ENCODE results near the gene TMEM198.

Gene TMEM198

DNA sequence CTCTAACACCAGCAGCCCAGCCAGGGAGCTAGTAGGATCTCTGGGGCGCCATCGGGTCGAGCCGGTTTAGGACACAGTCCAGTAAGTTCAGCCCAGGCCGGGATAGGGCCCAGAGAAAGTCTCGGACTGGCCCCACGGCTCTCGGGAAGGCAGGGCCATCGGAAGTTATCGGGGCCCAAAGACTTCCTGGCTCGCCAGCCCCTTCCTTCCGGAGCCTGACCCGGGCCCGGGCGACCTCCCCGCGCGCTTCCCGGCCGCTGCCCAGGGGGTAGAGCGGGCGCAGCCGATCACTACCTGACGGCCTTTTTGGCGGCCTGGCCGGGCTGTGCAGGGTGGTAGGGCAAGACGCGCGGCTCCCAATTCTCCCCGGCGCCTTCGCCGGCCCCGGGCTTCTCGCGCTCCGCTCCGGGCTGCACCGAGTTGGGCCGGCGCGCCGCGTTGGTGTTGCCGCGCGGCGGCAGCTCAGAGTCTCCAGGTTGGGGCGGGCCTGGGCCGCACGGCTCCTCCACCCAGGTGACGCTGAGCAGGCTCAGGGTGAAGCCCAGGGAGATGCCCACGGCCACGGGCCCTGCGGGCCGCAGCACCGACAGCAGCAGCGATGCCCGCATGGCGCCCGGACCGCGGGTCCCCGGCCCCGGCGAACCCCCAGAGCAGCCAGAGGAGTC is 765 bp upstream of the TMEM198 start:
- H3K4me1 ChIP-seq (ENCODE audit: control insufficient read depth in 5 of 5, insufficient read depth in 5 of 5, low read length in 5 of 5): peaks cover 4 to 30% (median 30%) of the 10 kb centered on the region in 5 donors
- peak overlapping the region in 4 of 5 donors; percentile 58 to 77 (median 71) for H3K9ac ChIP-seq (ENCODE audit: low read length in 5 of 5)
- H3K4me3 ChIP-seq (ENCODE audit: low read depth in 1 of 5, low read length in 5 of 5): peak overlapping the region; percentile 50 to 74 (median 63)
- H3K27me3 ChIP-seq (ENCODE audit: control insufficient read depth in 5 of 5, insufficient read depth in 4 of 5, low read length in 5 of 5): peaks cover 0 to 16% (median 7%) of the 10 kb centered on the region in 5 donors
- peak overlapping the region; percentile 54 for H3K27ac ChIP-seq (ENCODE audit: low read depth, low read length)
- peaks cover 0 to 23% (median 16%) of the 10 kb centered on the region in 5 donors for H3K36me3 ChIP-seq (ENCODE audit: control insufficient read depth in 5 of 5, insufficient read depth in 5 of 5, low read length in 5 of 5)
- no peaks in the 10 kb centered on the region for H3K9me3 ChIP-seq (ENCODE audit: control insufficient read depth in 5 of 5, low read length in 5 of 5)

DNA sequence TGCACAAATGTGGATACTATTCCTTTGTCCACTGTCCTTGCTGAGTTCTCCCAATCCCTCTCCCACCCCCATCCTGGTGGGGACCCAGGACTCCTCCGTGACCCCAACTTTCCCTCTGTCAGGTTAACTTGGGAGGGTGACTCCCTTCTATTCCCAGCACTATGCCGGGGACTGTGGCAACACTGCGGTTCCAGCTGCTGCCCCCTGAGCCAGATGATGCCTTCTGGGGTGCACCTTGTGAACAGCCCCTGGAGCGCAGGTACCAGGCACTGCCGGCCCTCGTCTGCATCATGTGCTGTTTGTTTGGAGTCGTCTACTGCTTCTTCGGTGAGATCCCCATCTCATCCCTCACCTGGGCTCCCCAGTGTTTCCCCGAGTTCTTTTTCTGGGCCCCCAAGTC is 739 bp downstream of the TMEM198 start:
- no peaks in the 10 kb centered on the region for H3K9me3 ChIP-seq (ENCODE audit: control insufficient read depth in 5 of 5, low read length in 5 of 5)
- H3K4me3 ChIP-seq (ENCODE audit: low read depth in 1 of 5, low read length in 5 of 5): peak overlapping the region; percentile 54 to 74 (median 63)
- peaks cover 4 to 30% (median 30%) of the 10 kb centered on the region in 5 donors for H3K4me1 ChIP-seq (ENCODE audit: control insufficient read depth in 5 of 5, insufficient read depth in 5 of 5, low read length in 5 of 5)
- H3K27me3 ChIP-seq (ENCODE audit: control insufficient read depth in 5 of 5, insufficient read depth in 4 of 5, low read length in 5 of 5): peaks cover 0 to 16% (median 7%) of the 10 kb centered on the region in 5 donors
- H3K36me3 ChIP-seq (ENCODE audit: control insufficient read depth in 5 of 5, insufficient read depth in 5 of 5, low read length in 5 of 5): peaks cover 0 to 16% (median 13%) of the 10 kb centered on the region in 5 donors
- peak overlapping the region in 1 of 5 donors; percentile 17 for H3K9ac ChIP-seq (ENCODE audit: low read length in 5 of 5)
- no peak overlapping the region for H3K27ac ChIP-seq (ENCODE audit: low read depth, low read length)

DNA sequence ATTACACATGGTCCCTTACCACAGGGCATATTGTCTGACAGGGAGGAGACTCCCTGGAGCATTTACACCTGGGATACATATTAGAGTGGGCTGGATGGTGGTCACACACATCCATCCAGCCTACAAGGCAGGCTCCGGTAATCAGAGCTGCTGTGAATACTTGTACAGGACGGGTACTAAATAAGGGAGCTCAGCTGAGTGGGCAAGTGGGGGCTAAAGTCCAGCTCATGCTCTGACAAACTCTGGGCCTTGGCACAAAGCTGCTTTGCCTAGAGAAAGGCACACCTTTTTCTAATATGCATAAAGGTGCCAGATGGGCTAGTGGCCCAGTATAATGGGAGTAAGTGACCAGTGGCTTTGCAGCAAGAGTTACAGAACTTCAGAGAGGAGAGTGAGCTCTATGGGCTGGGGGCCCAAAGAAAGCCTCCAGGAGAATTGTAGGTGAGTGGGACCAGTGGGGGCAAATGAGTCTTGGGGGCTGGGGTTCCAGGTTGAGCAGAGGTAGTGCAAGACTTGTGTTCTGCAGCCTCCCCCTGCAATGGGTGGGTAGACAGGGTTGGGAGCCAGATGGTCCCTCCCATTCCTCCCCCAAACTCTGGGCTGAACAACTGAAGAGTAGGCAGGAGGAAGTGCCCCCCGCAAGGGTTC is 1.6 kb downstream of the TMEM198 start:
- peaks cover 0 to 15% (median 11%) of the 10 kb centered on the region in 5 donors for H3K27me3 ChIP-seq (ENCODE audit: control insufficient read depth in 5 of 5, insufficient read depth in 4 of 5, low read length in 5 of 5)
- H3K4me3 ChIP-seq (ENCODE audit: low read depth in 1 of 5, low read length in 5 of 5): no peak overlapping the region
- no peaks in the 10 kb centered on the region for H3K9me3 ChIP-seq (ENCODE audit: control insufficient read depth in 5 of 5, low read length in 5 of 5)
- H3K36me3 ChIP-seq (ENCODE audit: control insufficient read depth in 5 of 5, insufficient read depth in 5 of 5, low read length in 5 of 5): peaks cover 0 to 8% (median 7%) of the 10 kb centered on the region in 5 donors
- no peak overlapping the region for H3K9ac ChIP-seq (ENCODE audit: low read length in 5 of 5)
- H3K4me1 ChIP-seq (ENCODE audit: control insufficient read depth in 5 of 5, insufficient read depth in 5 of 5, low read length in 5 of 5): peaks cover 4 to 30% (median 30%) of the 10 kb centered on the region in 5 donors
- H3K27ac ChIP-seq (ENCODE audit: low read depth, low read length): no peak overlapping the region

DNA sequence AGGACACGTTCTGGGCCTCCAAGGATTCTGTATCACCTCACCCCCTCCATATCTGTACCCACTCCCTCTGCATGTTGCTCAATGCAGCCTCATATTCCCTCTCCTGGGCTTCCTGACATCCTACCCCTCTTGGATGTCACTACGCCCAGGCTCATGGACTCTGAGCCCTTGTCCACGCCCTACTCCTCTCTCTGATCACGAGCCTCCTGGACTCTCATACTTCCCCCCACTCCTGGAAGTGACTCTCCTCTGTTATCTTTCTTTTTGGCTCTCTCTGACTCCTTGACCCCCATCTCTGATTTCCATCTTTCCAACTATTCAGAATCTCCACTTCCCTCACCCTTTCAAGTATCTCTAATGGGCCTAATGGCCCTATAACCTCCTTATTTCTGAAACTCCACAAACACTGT is 2.1 kb downstream of the TMEM198 start:
- no peak overlapping the region for H3K4me3 ChIP-seq (ENCODE audit: low read depth in 1 of 5, low read length in 5 of 5)
- H3K4me1 ChIP-seq (ENCODE audit: control insufficient read depth in 5 of 5, insufficient read depth in 5 of 5, low read length in 5 of 5): peaks cover 4 to 30% (median 30%) of the 10 kb centered on the region in 5 donors
- H3K9me3 ChIP-seq (ENCODE audit: control insufficient read depth in 5 of 5, low read length in 5 of 5): no peaks in the 10 kb centered on the region
- peaks cover 0 to 2% (median 2%) of the 10 kb centered on the region in 5 donors for H3K36me3 ChIP-seq (ENCODE audit: control insufficient read depth in 5 of 5, insufficient read depth in 5 of 5, low read length in 5 of 5)
- no peak overlapping the region for H3K27ac ChIP-seq (ENCODE audit: low read depth, low read length)
- no peak overlapping the region for H3K9ac ChIP-seq (ENCODE audit: low read length in 5 of 5)
- peaks cover 0 to 21% (median 12%) of the 10 kb centered on the region in 5 donors for H3K27me3 ChIP-seq (ENCODE audit: control insufficient read depth in 5 of 5, insufficient read depth in 4 of 5, low read length in 5 of 5)

DNA sequence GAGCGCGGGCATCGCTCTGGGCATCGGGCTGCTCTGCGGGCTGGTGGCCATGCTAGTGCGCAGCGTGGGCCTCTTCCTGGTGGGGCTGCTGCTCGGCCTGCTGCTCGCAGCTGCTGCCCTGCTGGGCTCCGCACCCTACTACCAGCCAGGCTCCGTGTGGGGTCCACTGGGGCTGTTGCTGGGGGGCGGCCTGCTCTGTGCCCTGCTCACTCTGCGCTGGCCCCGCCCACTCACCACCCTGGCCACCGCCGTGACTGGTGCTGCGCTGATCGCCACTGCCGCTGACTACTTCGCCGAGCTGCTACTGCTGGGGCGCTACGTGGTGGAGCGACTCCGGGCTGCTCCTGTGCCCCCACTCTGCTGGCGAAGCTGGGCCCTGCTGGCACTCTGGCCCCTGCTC is 3.8 kb downstream of the TMEM198 start:
- H3K27me3 ChIP-seq (ENCODE audit: control insufficient read depth in 5 of 5, insufficient read depth in 4 of 5, low read length in 5 of 5): peaks cover 0 to 23% (median 15%) of the 10 kb centered on the region in 5 donors
- peaks cover 2 to 28% (median 27%) of the 10 kb centered on the region in 5 donors for H3K4me1 ChIP-seq (ENCODE audit: control insufficient read depth in 5 of 5, insufficient read depth in 5 of 5, low read length in 5 of 5)
- no peaks in the 10 kb centered on the region for H3K9me3 ChIP-seq (ENCODE audit: control insufficient read depth in 5 of 5, low read length in 5 of 5)
- H3K9ac ChIP-seq (ENCODE audit: low read length in 5 of 5): no peak overlapping the region
- H3K36me3 ChIP-seq (ENCODE audit: control insufficient read depth in 5 of 5, insufficient read depth in 5 of 5, low read length in 5 of 5): no peaks in the 10 kb centered on the region
- no peak overlapping the region for H3K4me3 ChIP-seq (ENCODE audit: low read depth in 1 of 5, low read length in 5 of 5)
- no peak overlapping the region for H3K27ac ChIP-seq (ENCODE audit: low read depth, low read length)

DNA sequence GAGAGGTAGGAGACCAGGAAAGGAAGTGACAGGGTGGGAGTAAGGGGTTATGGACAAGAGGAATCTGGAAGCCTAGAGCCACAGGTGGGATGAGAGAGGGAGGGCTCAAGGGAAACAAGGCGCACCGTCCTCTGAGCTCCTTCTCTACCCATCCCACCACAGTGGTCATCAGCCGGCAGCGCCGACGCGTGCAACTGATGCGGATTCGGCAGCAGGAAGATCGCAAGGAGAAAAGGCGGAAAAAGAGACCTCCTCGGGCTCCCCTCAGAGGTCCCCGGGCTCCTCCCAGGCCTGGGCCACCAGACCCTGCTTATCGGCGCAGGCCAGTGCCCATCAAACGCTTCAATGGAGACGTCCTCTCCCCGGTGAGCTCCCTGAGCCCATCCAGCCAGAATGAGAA is 5.2 kb downstream of the TMEM198 start:
- Histone ChIP-seq H3K9me3 (ENCODE audit: control insufficient read depth in 5 of 5, low read length in 5 of 5) (no peaks in the 10 kb centered on the region), H3K27ac (ENCODE audit: low read depth, low read length) (no peak overlapping the region), H3K36me3 (ENCODE audit: control insufficient read depth in 5 of 5, insufficient read depth in 5 of 5, low read length in 5 of 5) (no peaks in the 10 kb centered on the region), H3K4me1 (ENCODE audit: control insufficient read depth in 5 of 5, insufficient read depth in 5 of 5, low read length in 5 of 5) (peaks cover 0 to 27% (median 24%) of the 10 kb centered on the region in 5 donors), H3K27me3 (ENCODE audit: control insufficient read depth in 5 of 5, insufficient read depth in 4 of 5, low read length in 5 of 5) (peaks cover 0 to 31% (median 24%) of the 10 kb centered on the region in 5 donors), H3K4me3 (ENCODE audit: low read depth in 1 of 5, low read length in 5 of 5) (no peak overlapping the region), H3K9ac (ENCODE audit: low read length in 5 of 5) (no peak overlapping the region)

DNA sequence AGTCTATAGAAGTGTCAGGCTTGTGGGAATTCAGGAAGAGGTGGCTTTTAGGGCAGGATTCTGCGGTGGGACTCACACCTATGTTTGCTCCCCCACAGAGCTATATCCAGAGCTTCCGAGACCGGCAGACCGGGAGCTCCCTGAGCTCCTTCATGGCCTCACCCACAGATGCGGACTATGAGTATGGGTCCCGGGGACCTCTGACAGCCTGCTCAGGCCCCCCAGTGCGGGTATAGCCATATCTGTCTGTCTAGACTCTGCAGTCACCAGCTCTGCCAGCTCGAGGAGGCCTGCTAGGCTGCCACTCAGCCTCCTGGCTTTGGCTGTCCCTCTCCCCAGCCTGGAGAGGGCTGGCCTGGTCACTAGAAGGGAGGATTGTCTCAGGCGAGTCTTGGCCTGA is 5.8 kb downstream of the TMEM198 start:
- no peaks in the 10 kb centered on the region for H3K36me3 ChIP-seq (ENCODE audit: control insufficient read depth in 5 of 5, insufficient read depth in 5 of 5, low read length in 5 of 5)
- peaks cover 0 to 38% (median 25%) of the 10 kb centered on the region in 5 donors for H3K27me3 ChIP-seq (ENCODE audit: control insufficient read depth in 5 of 5, insufficient read depth in 4 of 5, low read length in 5 of 5)
- H3K9me3 ChIP-seq (ENCODE audit: control insufficient read depth in 5 of 5, low read length in 5 of 5): no peaks in the 10 kb centered on the region
- H3K4me1 ChIP-seq (ENCODE audit: control insufficient read depth in 5 of 5, insufficient read depth in 5 of 5, low read length in 5 of 5): peaks cover 0 to 21% (median 17%) of the 10 kb centered on the region in 5 donors
- no peak overlapping the region for H3K9ac ChIP-seq (ENCODE audit: low read length in 5 of 5)
- H3K27ac ChIP-seq (ENCODE audit: low read depth, low read length): no peak overlapping the region
- no peak overlapping the region for H3K4me3 ChIP-seq (ENCODE audit: low read depth in 1 of 5, low read length in 5 of 5)

DNA sequence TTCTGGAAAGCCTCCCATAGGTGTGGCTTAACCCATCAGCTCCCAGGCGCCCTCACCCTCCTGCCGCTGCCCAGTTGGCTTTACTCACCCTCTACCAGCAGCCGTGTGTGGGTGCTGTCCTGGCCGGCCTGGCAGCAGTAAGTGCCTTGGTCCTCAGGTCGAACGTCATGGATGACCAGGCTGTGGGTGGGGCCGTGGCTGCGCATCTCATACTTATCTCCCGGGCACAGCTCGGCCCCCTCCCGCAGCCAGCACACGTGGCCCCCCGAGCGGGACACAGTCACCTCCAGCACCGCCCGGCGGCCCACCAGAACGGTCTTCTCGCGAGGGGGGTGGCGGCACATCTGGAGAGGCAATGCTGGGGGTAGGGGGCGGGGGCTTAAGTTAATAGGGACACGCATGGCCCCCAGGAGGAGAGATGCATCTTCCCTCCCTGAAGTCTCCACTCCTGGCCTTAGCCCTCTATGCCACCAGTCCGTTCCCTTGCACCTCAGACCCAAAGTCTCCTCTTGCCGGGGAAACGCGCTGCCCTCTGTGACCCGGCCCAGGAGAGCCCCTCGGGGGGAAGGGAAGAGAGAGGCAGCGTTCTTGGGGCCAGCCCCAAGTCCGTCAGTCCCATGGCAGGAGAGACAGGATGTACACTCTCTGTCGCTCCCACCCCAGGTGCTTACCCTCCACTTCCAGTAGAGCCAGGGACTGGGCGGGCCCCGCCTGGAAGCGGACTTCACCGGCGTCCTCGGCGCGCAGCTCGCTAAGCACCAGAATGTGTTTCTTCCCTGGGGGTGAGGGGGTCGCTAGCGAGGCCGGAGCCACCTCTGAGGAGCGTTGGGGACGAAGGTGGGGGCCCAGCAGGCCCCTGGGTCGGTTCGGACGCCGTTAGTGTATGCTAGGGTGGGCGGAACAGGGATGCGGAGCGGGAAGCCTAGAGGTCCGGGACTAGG is 7.9 kb downstream of the TMEM198 start:
- Histone ChIP-seq H3K9me3 (ENCODE audit: control insufficient read depth in 5 of 5, low read length in 5 of 5) (no peaks in the 10 kb centered on the region), H3K4me3 (ENCODE audit: low read depth in 1 of 5, low read length in 5 of 5) (peak overlapping the region in 4 of 5 donors; percentile 61 to 77 (median 66)), H3K4me1 (ENCODE audit: control insufficient read depth in 5 of 5, insufficient read depth in 5 of 5, low read length in 5 of 5) (peaks cover 0 to 19% (median 16%) of the 10 kb centered on the region in 5 donors), H3K27ac (ENCODE audit: low read depth, low read length) (no peak overlapping the region), H3K9ac (ENCODE audit: low read length in 5 of 5) (peak overlapping the region in 2 of 5 donors; percentile 11 to 35), H3K36me3 (ENCODE audit: control insufficient read depth in 5 of 5, insufficient read depth in 5 of 5, low read length in 5 of 5) (peaks cover 0 to 9% (median 6%) of the 10 kb centered on the region in 5 donors), H3K27me3 (ENCODE audit: control insufficient read depth in 5 of 5, insufficient read depth in 4 of 5, low read length in 5 of 5) (peaks cover 0 to 38% (median 25%) of the 10 kb centered on the region in 5 donors)

DNA sequence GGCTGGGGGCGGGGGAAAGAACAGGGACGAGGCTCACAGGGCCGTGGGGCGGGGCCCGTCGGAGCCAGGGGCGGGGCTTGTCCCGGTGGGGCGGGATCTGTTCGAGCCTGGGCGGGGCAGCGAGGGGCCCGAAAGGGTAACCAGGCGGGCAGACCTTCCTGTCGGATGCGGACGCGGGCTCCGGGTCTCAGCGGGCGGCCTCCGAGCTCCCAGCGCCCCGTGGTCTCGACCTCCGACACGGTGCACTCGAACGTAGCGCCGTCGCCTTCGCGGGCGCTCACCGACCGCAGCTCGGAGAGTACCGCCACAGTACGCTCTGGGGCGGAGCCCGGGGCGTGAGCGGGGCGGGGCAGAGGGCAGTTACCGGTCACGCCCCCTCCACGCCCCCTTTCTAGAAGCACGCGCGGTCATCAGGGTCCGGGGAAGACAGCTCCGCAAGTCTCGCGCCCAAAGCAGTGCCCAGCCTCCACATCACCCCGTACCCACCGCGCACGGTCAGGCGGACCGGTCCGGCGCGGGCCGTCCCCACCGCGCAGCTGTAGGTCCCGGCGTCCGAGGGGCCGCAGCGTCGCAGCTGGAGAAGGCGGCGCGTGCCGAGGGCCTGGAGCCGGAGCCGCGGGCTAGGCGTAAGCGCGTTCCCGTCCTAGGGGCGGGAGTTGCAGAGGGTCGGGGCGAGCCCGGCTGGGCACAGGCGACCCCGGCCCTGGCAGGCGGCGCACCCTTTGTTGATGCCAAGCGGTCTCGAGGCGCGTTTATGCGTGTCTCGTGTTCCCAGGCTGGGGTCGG is 8.7 kb downstream of the TMEM198 start:
- H3K36me3 ChIP-seq (ENCODE audit: control insufficient read depth in 5 of 5, insufficient read depth in 5 of 5, low read length in 5 of 5): peaks cover 0 to 11% (median 6%) of the 10 kb centered on the region in 5 donors
- H3K27ac ChIP-seq (ENCODE audit: low read depth, low read length): no peak overlapping the region
- H3K9me3 ChIP-seq (ENCODE audit: control insufficient read depth in 5 of 5, low read length in 5 of 5): no peaks in the 10 kb centered on the region
- H3K9ac ChIP-seq (ENCODE audit: low read length in 5 of 5): peak overlapping the region in 1 of 5 donors; percentile 45
- peak overlapping the region in 4 of 5 donors; percentile 61 to 77 (median 66) for H3K4me3 ChIP-seq (ENCODE audit: low read depth in 1 of 5, low read length in 5 of 5)
- peaks cover 0 to 19% (median 16%) of the 10 kb centered on the region in 5 donors for H3K4me1 ChIP-seq (ENCODE audit: control insufficient read depth in 5 of 5, insufficient read depth in 5 of 5, low read length in 5 of 5)
- peaks cover 0 to 33% (median 24%) of the 10 kb centered on the region in 5 donors for H3K27me3 ChIP-seq (ENCODE audit: control insufficient read depth in 5 of 5, insufficient read depth in 4 of 5, low read length in 5 of 5)
